ENCODE measurements around the gene ANK3.
A peak's percentile ranks its signal among the peaks of the same experiment; 100 is the strongest.

ANK3 gene

DNA sequence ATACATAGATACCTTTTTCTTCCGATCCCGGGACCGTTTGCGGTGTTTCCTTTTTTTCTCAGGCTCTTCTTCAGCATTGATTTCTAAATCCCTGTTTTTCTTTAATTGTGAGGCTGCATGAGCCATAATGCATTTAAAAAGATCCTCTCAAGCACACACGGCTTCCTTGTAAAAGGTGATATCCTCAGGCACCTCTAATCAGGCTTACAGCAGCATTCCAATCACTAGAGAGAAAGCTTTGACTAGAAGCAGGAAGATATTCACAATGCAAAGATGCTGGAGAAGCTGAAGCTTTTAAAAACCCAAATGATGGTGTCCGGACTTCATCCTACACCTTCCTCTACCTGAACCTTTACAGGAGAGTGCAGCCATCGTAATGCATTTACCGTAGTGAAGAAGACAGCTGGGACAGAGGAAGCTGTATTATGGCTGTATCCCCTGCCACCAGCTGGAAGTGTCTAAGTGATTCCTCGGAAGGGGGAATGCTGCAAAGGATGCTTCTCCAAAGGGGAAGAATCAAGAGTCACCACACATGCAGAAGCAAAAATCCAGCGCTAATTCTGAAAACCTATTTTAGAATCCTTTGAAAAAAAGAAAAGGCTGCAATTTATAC, at the start of gene ANK3:
ANK3 (minus strand) TSS at position 463 of the 613 bp plus-strand sequence; CDS start at position 126, 337 bp downstream.
- TF ChIP-seq, protein P1, sequence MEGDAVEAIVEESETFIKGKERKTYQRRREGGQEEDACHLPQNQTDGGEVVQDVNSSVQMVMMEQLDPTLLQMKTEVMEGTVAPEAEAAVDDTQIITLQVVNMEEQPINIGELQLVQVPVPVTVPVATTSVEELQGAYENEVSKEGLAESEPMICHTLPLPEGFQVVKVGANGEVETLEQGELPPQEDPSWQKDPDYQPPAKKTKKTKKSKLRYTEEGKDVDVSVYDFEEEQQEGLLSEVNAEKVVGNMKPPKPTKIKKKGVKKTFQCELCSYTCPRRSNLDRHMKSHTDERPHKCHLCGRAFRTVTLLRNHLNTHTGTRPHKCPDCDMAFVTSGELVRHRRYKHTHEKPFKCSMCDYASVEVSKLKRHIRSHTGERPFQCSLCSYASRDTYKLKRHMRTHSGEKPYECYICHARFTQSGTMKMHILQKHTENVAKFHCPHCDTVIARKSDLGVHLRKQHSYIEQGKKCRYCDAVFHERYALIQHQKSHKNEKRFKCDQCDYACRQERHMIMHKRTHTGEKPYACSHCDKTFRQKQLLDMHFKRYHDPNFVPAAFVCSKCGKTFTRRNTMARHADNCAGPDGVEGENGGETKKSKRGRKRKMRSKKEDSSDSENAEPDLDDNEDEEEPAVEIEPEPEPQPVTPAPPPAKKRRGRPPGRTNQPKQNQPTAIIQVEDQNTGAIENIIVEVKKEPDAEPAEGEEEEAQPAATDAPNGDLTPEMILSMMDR (IDR thresholded peaks at IDR 0.05; ENCODE audit: low read depth, low read length) = no peak
- no peak for DNase-seq (ENCODE audit: low read depth in 2 of 2)
- no peak within 1 kb of the TSS for H3K4me3 ChIP-seq (replicated peaks in 1 of 2; ENCODE audit: low read depth in 2 of 2, low read length in 2 of 2)

GRCh38 chr10:60434418-60435046, 44.9 kb upstream of the ANK3 start:
- DNase-seq (ENCODE audit: low read depth in 2 of 2) = peak; percentile 83 to 85
- TF ChIP-seq, protein P1 (IDR thresholded peaks at IDR 0.05; ENCODE audit: low read depth, low read length) = peak; percentile 55

GRCh38 chr10:60433684-60434083, 44.0 kb upstream of the ANK3 start:
- no peak overlapping the region for H3K4me3 ChIP-seq (replicated peaks in 1 of 2; ENCODE audit: low read depth in 2 of 2, low read length in 2 of 2)
- TF ChIP-seq, protein P1 (IDR thresholded peaks at IDR 0.05; ENCODE audit: low read depth, low read length) = no peak
- peak; percentile 84 to 87 for DNase-seq (ENCODE audit: low read depth in 2 of 2)

More at GRCh38 chr10:60434418-60435046, 44.9 kb upstream of the ANK3 start:
- no peak overlapping the region for H3K4me3 ChIP-seq (replicated peaks in 1 of 2; ENCODE audit: low read depth in 2 of 2, low read length in 2 of 2)

DNA sequence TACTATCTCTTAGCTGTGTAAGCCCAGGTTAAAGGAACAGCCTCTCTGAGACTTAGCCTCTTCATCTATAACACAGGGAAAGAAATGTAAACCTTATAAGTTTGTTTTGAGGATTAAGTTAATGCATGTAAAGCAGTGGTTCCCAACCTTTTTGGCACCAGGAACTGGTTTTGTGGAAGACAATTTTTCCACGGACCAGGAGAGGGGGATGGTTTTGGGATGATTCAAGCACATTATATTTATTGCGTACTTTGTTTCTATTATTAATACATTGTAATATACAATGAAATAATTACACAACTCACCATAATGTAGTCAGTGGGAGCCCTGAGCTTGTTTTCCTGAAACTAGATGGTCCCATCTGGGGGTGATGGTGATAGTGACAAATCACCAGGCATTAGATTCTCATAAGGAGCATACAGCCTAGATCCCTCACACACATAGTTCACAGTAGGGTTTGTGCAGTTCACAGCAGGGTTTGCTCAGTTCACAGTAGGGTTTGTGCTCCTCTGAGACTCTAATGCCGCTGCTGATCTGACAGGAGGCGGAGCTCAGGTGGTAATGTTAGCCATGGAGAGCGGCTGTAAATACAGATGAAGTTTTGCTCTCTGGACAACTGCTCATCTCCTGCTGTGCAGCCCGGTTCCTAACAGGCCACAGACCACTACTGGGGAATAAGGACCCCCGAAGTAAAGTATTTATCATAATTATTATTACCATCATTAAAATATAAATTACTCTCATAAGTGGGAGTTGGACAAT, 41.3 kb upstream of the ANK3 start:
- peak; percentile 26 to 62 for DNase-seq (ENCODE audit: low read depth in 2 of 2)
- TF ChIP-seq, protein P1 (IDR thresholded peaks at IDR 0.05; ENCODE audit: low read depth, low read length) = no peak
- no peak overlapping the region for H3K4me3 ChIP-seq (replicated peaks in 1 of 2; ENCODE audit: low read depth in 2 of 2, low read length in 2 of 2)

- H3K4me3 ChIP-seq (replicated peaks in 1 of 2; ENCODE audit: low read depth in 2 of 2, low read length in 2 of 2) = no peak overlapping the region
- DNase-seq (ENCODE audit: low read depth in 2 of 2) = peak; percentile 80 to 83
- TF ChIP-seq, protein P1 (IDR thresholded peaks at IDR 0.05; ENCODE audit: low read depth, low read length) = no peak
Observed at GRCh38 chr10:60430017-60430416, 40.3 kb upstream of the ANK3 start.

GRCh38 chr10:60429084-60429849, 39.6 kb upstream of the ANK3 start:
- DNase-seq (ENCODE audit: low read depth in 2 of 2) = peak; percentile 37 to 38
- TF ChIP-seq, protein P1 (IDR thresholded peaks at IDR 0.05; ENCODE audit: low read depth, low read length) = no peak
- H3K4me3 ChIP-seq (replicated peaks in 1 of 2; ENCODE audit: low read depth in 2 of 2, low read length in 2 of 2) = no peak overlapping the region
